ENCODE measurements around the gene TRIP13. TPM values are rescaled to one million over a fixed set of nuclear protein-coding genes. Genes with fewer than 3 reads are reported as not detected.

The TRIP13 gene
- total RNA-seq, 6 experiments from 2014 or later = 0.15 to 3.2 (median 0.70) TPM

DNA sequence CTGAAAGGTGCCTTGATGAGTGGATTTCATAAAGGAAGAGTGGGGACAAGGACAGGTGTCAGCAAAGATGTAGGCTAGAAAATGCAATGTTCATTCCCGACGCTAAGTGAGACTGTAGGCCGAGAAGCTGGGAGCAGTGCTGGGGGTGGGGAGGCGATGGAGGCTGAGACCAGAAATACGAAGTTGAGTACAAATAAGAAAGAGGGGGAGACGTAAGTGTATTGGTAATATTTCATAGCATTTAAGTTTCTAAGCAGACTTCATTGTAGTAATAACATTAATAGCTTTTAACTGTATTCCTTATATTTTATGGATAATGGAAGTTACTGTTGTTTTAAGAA, 11.0 kb downstream of the TRIP13 start:
- Histone ChIP-seq H3K9me3 (no peaks in the 10 kb centered on the region), H3K4me1 (no peaks in the 10 kb centered on the region), H3K36me3 (no peaks in the 10 kb centered on the region), H3K27me3 (no peaks in the 10 kb centered on the region), H3K4me3 (no peak overlapping the region), H3K27ac (no peak overlapping the region)
- no peak for ATAC-seq
- DNase-seq = no peak
- no peak for TF ChIP-seq POLR2A (IDR thresholded peaks at IDR 0.05)
- TF ChIP-seq, protein P1, sequence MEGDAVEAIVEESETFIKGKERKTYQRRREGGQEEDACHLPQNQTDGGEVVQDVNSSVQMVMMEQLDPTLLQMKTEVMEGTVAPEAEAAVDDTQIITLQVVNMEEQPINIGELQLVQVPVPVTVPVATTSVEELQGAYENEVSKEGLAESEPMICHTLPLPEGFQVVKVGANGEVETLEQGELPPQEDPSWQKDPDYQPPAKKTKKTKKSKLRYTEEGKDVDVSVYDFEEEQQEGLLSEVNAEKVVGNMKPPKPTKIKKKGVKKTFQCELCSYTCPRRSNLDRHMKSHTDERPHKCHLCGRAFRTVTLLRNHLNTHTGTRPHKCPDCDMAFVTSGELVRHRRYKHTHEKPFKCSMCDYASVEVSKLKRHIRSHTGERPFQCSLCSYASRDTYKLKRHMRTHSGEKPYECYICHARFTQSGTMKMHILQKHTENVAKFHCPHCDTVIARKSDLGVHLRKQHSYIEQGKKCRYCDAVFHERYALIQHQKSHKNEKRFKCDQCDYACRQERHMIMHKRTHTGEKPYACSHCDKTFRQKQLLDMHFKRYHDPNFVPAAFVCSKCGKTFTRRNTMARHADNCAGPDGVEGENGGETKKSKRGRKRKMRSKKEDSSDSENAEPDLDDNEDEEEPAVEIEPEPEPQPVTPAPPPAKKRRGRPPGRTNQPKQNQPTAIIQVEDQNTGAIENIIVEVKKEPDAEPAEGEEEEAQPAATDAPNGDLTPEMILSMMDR (IDR thresholded peaks at IDR 0.05) = no peak
- WGBS (ENCODE audit: insufficient coverage, low coverage, low lambda C conversion rate, missing lambda C conversion rate) = 82% methylated on average over 6 of the region's 6 CpGs
- intact Hi-C loops (cut with DNase I) = no loop called here

DNA sequence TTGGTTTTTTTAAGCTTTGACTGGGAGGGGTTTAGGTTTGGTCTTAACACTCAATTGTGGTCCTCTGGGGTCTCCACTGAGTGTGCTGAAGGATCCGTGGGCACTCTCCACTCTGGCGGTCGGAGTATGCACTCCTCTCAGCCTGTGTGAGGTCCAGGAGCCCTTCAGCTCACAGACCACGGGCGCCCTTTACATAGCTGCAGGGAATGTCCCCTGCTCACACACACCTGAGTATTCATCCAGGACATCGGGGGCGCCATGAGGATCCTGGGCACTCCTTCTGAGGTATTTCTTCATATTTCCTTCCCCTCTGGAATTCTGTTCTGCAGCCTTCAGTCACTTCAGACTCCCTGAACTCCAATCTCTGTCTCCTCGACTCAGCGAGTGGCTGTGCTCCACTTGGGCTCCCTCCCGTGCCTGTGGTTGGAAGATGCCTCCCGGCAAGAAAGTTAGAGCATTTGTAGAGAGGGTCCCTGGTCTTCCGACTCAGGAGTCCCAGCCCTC, 12.5 kb downstream of the TRIP13 start:
- no peaks in the 10 kb centered on the region for H3K4me1 ChIP-seq
- TF ChIP-seq POLR2A (IDR thresholded peaks at IDR 0.05) = no peak
- TF ChIP-seq, protein P1 (IDR thresholded peaks at IDR 0.05) = no peak
- no peaks in the 10 kb centered on the region for H3K27me3 ChIP-seq
- H3K27ac ChIP-seq = no peak overlapping the region
- H3K36me3 ChIP-seq = no peaks in the 10 kb centered on the region
- 95% methylated on average over 8 of the region's 12 CpGs for WGBS (ENCODE audit: insufficient coverage, low coverage, low lambda C conversion rate, missing lambda C conversion rate)
- intact Hi-C loops (cut with DNase I) = loop anchor here in 1 of 2 donors (5.0 kb wide), 1 partner anchor 233 kb away; no protein-coding TSS in a partner anchor
- H3K9me3 ChIP-seq = no peaks in the 10 kb centered on the region
- no peak overlapping the region for H3K4me3 ChIP-seq
- no peak for DNase-seq
- ATAC-seq = no peak

DNA sequence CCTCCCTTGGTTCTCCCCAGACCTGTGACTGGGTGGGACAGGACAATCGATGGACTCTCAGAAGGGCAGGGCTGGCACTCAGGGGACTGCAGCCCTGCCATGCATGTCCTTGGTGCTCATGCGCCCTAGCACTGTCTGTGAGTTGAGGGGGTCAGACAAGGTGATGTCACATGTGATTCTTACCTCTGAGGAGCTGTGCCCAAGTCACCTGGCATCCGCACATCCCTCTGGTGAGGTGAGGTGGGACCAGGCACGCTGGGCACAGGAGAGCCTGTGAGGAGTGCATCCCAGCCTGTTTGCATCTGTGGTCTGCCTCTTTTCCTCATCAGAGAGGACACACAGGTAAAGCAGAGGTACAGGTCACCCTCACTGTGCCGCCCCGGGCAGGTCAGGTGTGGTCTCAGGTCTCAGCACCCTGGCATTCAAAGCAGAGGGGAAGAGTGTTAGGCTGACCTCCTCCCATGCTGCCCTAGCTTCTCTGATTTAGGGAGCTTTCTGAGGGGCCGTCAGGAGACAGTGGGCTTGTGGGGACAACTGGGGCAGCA, 14.8 kb downstream of the TRIP13 start:
- Histone ChIP-seq H3K36me3 (no peaks in the 10 kb centered on the region), H3K9me3 (no peaks in the 10 kb centered on the region), H3K4me1 (no peaks in the 10 kb centered on the region), H3K4me3 (no peak overlapping the region), H3K27ac (no peak overlapping the region), H3K27me3 (no peaks in the 10 kb centered on the region)
- DNase-seq (no peak), ATAC-seq (peak in 1 of 4 donors; percentile 17)
- WGBS (ENCODE audit: insufficient coverage, low coverage, low lambda C conversion rate, missing lambda C conversion rate) = 100% methylated on average over 2 of the region's 7 CpGs
- no peak for TF ChIP-seq POLR2A (IDR thresholded peaks at IDR 0.05)
- TF ChIP-seq, protein P1 (IDR thresholded peaks at IDR 0.05) = no peak
- intact Hi-C loops (cut with DNase I) = loop anchor here in 1 of 2 donors (5.0 kb wide), 1 partner anchor 235 kb away; no protein-coding TSS in a partner anchor

DNA sequence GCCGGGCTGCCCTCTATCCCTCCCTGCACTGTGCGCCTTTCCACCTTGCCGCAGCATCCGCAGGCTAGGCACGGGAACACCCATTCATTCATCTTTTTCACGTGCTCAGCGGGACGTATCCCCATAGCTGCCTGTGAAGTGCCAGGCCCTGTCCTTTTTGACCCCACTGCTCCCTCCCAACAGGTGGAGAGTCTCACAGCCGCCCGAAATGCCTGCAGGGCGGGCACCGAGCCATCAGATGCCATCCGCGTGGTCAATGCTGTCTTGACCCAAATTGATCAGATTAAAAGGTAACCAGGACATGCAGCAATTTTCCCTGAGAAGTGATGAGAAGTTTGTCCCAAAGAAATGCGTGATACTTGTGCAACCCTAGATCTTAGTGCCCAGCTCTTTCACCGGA, 15.5 kb downstream of the TRIP13 start:
- H3K36me3 ChIP-seq = no peaks in the 10 kb centered on the region
- intact Hi-C loops (cut with DNase I) = loop anchor here in 1 of 2 donors (5.0 kb wide), 1 partner anchor 236 kb away; no protein-coding TSS in a partner anchor
- WGBS (ENCODE audit: insufficient coverage, low coverage, low lambda C conversion rate, missing lambda C conversion rate) = 90% methylated on average over 14 of the region's 16 CpGs

More for the DNA sequence above, 15.5 kb downstream of the TRIP13 start:
- Histone ChIP-seq H3K9me3 (no peaks in the 10 kb centered on the region), H3K27me3 (no peaks in the 10 kb centered on the region), H3K4me3 (no peak overlapping the region), H3K27ac (no peak overlapping the region), H3K4me1 (no peaks in the 10 kb centered on the region)
- no peak for TF ChIP-seq POLR2A (IDR thresholded peaks at IDR 0.05)
- TF ChIP-seq, protein P1 (IDR thresholded peaks at IDR 0.05) = no peak
- DNase-seq (no peak), ATAC-seq (no peak)

Data from right lobe of liver (tissue), 6 donors.